SK-N-SH (cell line): ENCODE measurements around the gene ZNF540. TPM values are rescaled to one million over a fixed set of nuclear protein-coding genes. Genes with fewer than 3 reads are reported as not detected.

Source experiments
- CTCF ChIA-PET: fragments of 300-600, 350-600 bp; formaldehyde crosslinking; extraction: SDS; loops from one replicate; lab custom pipeline; 2021; lab: Yijun Ruan, JAX
- POLR2A ChIA-PET: fragments of 350-600 bp; sonication (Branson Sonifier 250); formaldehyde crosslinking; extraction: SDS; loops from one replicate; lab custom pipeline; 2020; ENCODE audit warnings: antibody characterized with exemption, inconsistent platforms; lab: Yijun Ruan, JAX
- DNase-seq: peaks from one replicate; pipeline ENCODE4 v3.0.0; 2012
- H2AFZ ChIP-seq: fragments of 200-600 bp; sonication (generic); 2 replicates; pipeline ENCODE4 v1.8.1; 2016; ENCODE audit warnings: antibody characterized with exemption, mild to moderate bottlenecking, low read depth
- H3F3A ChIP-seq: fragments of 200-600 bp; sonication (generic); replicated peaks from 2 replicates; pipeline ENCODE3; 2016; ENCODE audit warnings: antibody characterized with exemption, mild to moderate bottlenecking; ENCODE audit not compliant: insufficient read depth
- H3K27ac ChIP-seq, 2 experiments: fragments of 200-500 bp in 1 of 2; fragments of 200-600 bp in 1 of 2; sonication (Bioruptor generic) in 1 of 2; sonication (generic), shearing (Covaris generic) in 1 of 2; 2 replicates each; pipeline versions ENCODE4 v1.5.1 to v1.6.1; 2014 to 2016; ENCODE audit warnings: low read depth in 2 of 2, inconsistent platforms in 1 of 2, low read length in 1 of 2, mild to moderate bottlenecking in 1 of 2, mixed read lengths in 1 of 2
- H3K27me3 ChIP-seq: fragments of 200-600 bp; sonication (generic), shearing (Covaris generic); 2 replicates; pipeline ENCODE4 v1.6.1; 2016; ENCODE audit warnings: mixed run types; ENCODE audit not compliant: insufficient read depth
- H3K36me3 ChIP-seq, 2 experiments: fragments of 200-500 bp in 1 of 2; fragments of 200-600 bp in 1 of 2; sonication (Bioruptor generic) in 1 of 2; sonication (generic) in 1 of 2; replicated peaks in 1 of 2; 2 replicates each; pipeline versions ENCODE3 to v1.5.1; 2014 to 2016; ENCODE audit warnings: low read length in 1 of 2, mild to moderate bottlenecking in 1 of 2; ENCODE audit not compliant: insufficient read depth in 2 of 2, control insufficient read depth in 1 of 2
- H3K4me1 ChIP-seq, 2 experiments: fragments of 200-500 bp in 1 of 2; fragments of 200-600 bp in 1 of 2; sonication (Bioruptor generic) in 1 of 2; sonication (generic), shearing (Covaris generic) in 1 of 2; 2 replicates each; pipeline versions ENCODE4 v1.5.1 to v1.6.1; 2014 to 2016; ENCODE audit warnings: low read depth in 1 of 2, low read length in 1 of 2, mixed run types in 1 of 2; ENCODE audit not compliant: insufficient read depth in 2 of 2, control insufficient read depth in 1 of 2
- H3K4me2 ChIP-seq: fragments of 200-600 bp; sonication (generic), shearing (Covaris generic); 2 replicates; pipeline ENCODE4 v1.6.1; 2017; ENCODE audit warnings: mixed run types
- H3K4me3 ChIP-seq, 2 experiments: fragments of 200-500 bp in 1 of 2; fragments of 200-600 bp in 1 of 2; sonication (Bioruptor generic) in 1 of 2; sonication (generic), shearing (Covaris generic) in 1 of 2; 2 replicates each; pipeline versions ENCODE4 v1.5.1 to v1.8.1; 2014 to 2016; ENCODE audit warnings: low read depth in 2 of 2, inconsistent platforms in 1 of 2, low read length in 1 of 2, mild to moderate bottlenecking in 1 of 2, mixed read lengths in 1 of 2, moderate library complexity in 1 of 2
- H3K79me2 ChIP-seq: fragments of 200-600 bp; sonication (generic); 2 replicates; pipeline ENCODE4 v1.8.1; 2017; ENCODE audit warnings: mild to moderate bottlenecking; ENCODE audit not compliant: insufficient read depth
- H3K9ac ChIP-seq: fragments of 200-600 bp; sonication (generic); 2 replicates; pipeline ENCODE4 v1.6.1; 2017; ENCODE audit warnings: mixed run types
- H3K9me2 ChIP-seq: fragments of 200-600 bp; sonication (generic); 2 replicates; pipeline ENCODE4 v1.6.1; 2017; ENCODE audit warnings: mixed run types
- H3K9me3 ChIP-seq: fragments of 200-600 bp; sonication (generic); 2 replicates; pipeline ENCODE4 v1.6.1; 2017; ENCODE audit warnings: mixed run types, mild to moderate bottlenecking, moderate library complexity
- H4K20me1 ChIP-seq: fragments of 200-600 bp; sonication (generic); 2 replicates; pipeline ENCODE4 v1.6.1; 2017; ENCODE audit warnings: mild to moderate bottlenecking, mixed run types; ENCODE audit not compliant: insufficient read depth
- CHD2 ChIP-seq: fragments of 150-350 bp; IDR thresholded peaks from 2 replicates; pipeline ENCODE4 v1.6.1; 2018; ENCODE audit warnings: low read length; ENCODE audit not compliant: partially characterized antibody
- ELF1 ChIP-seq: IDR thresholded peaks from 2 replicates; pipeline ENCODE4 v1.4.0; 2012
- EZH2phosphoT487 ChIP-seq: fragments of 200-600 bp; sonication (generic); IDR thresholded peaks from 2 replicates; pipeline ENCODE4 v1.6.1; 2017; ENCODE audit warnings: low read depth, mixed run types, mild to moderate bottlenecking, antibody characterized with exemption, moderate library complexity, borderline replicate concordance
- FOSL2 ChIP-seq: IDR thresholded peaks from 2 replicates; pipeline ENCODE4 v1.4.0; 2012; ENCODE audit warnings: low read depth, mild to moderate bottlenecking, moderate library complexity, borderline replicate concordance
- MEF2A ChIP-seq: IDR thresholded peaks from 2 replicates; pipeline ENCODE4 v1.4.0; 2012; ENCODE audit warnings: low read depth, borderline replicate concordance
- NRF1 ChIP-seq: IDR thresholded peaks from 2 replicates; pipeline ENCODE4 v1.6.1; 2012; ENCODE audit warnings: low read depth, mild to moderate bottlenecking, low read length
- RAD21 ChIP-seq: IDR thresholded peaks from 2 replicates; pipeline ENCODE4 v1.6.1; 2012; ENCODE audit warnings: mild to moderate bottlenecking, low read length
- SIN3A ChIP-seq: IDR thresholded peaks from 2 replicates; pipeline ENCODE4 v1.6.1; 2012; ENCODE audit warnings: low read depth, mild to moderate bottlenecking, low read length, moderate library complexity, borderline replicate concordance
- TAF1 ChIP-seq: IDR thresholded peaks from 2 replicates; pipeline ENCODE4 v1.6.1; 2012; ENCODE audit warnings: low read depth, mild to moderate bottlenecking, low read length, moderate library complexity, borderline replicate concordance
- WGBS: methylation state at CpG from one replicate; pipeline ENCODE4 v1.1.6; 2017; ENCODE audit warnings: low lambda C conversion rate; 5-methylcytosine and 5-hydroxymethylcytosine counted together
- polyA plus RNA-seq, 3 experiments: library from polyadenylated mRNA; depleted of rRNA; stranded (reverse); fragments of >200 nt; gene quantifications; 2 replicates each; pipeline ENCODE4 v1.2.3, GENCODE V29; 2012
- TF ChIP-seq, protein P1 (sequence below): fragments of 150-350 bp; IDR thresholded peaks from 2 replicates; pipeline ENCODE4 v1.6.1; 2016; ENCODE audit warnings: mild to moderate bottlenecking, low read depth, low read length
- TF ChIP-seq, protein P2 (sequence below): fragments of 200-600 bp; sonication (generic); IDR thresholded peaks from 2 replicates; pipeline ENCODE4 v1.6.1; 2017; ENCODE audit warnings: antibody characterized with exemption, mild to moderate bottlenecking, moderate library complexity
- TF ChIP-seq, protein P3 (sequence below): IDR thresholded peaks from 2 replicates; pipeline ENCODE4 v1.4.0; 2012; ENCODE audit warnings: low read depth

Gene ZNF540
- polyA plus RNA-seq, 1 of the 3 experiments (the other 2 are of a cell fraction), result 0.08 TPM

DNA sequence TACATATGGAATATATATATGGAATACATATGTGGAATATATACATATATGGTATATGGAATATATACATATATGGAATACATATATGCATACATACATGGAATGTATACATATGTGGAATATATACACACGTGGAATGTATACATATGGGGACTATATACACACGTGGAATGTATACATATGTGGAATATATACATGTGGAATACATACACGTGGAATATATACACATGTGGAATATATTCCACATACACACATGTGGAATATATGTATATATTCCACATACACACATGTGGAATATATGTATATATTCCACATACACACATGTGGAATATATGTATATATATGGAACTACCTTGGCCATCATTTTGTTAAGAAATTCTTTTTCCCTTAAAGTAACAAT is 31.2 kb upstream of the ZNF540 start:
- H3K79me2 ChIP-seq, result no peaks in the 10 kb centered on the region
- H3F3A ChIP-seq, result peaks cover 2% of the 10 kb centered on the region
- no peaks in the 10 kb centered on the region for H3K4me1 ChIP-seq
- H3K4me3 ChIP-seq, result no peak overlapping the region
- H4K20me1 ChIP-seq, result no peaks in the 10 kb centered on the region
- H3K27me3 ChIP-seq, result no peaks in the 10 kb centered on the region
- H3K9ac ChIP-seq, result no peak overlapping the region
- 44% methylated on average over 3 of the region's 3 CpGs for WGBS
- no peak overlapping the region for H2AFZ ChIP-seq
- CTCF ChIA-PET, result no interaction called here
- no peak overlapping the region for H3K4me2 ChIP-seq
- POLR2A ChIA-PET, result no interaction called here
- no peak for TF ChIP-seq NRF1
- no peak for DNase-seq
- H3K9me3 ChIP-seq, result peaks cover 70% of the 10 kb centered on the region
- no peak overlapping the region for H3K27ac ChIP-seq
- H3K9me2 ChIP-seq, result no peaks in the 10 kb centered on the region
- peaks cover 23 to 37% of the 10 kb centered on the region in 2 experiments for H3K36me3 ChIP-seq

DNA sequence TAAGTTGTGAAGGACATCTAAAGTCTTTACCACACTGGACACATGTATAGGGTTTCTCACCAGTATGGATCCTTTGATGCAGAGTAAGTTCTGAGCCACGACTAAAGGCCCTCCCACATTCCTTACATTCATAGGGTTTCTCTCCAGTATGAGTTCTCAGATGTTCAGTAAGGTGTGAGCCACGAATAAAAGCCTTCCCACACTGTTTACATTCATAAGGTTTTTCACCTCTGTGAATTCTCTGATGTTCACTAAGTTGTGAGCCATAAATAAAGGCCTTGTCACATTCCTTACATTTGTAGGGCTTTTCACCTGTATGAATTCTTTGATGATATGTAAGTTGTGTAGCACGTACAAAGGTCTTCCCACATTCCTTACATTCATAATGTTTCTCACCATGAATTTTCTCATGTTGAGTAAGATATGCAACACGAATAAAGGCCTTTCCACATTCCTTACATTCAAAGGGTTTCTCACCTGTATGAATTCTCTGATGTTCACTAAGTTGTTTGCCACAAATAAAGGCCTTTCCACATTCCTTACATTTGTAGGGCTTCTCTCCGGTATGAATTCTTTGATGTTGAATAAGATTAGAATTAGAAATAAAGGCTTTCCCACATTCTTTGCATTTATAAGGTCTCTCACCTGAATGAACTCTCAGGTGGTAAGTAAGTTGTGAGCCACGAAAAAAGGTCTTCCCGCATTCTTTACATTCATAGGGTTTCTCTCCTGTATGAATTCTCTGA is 29.9 kb upstream of the ZNF540 start:
- WGBS, result 61% methylated on average over 7 of the region's 7 CpGs
- DNase-seq, result no peak
- CTCF ChIA-PET, result no interaction called here
- Histone ChIP-seq H3F3A (peaks cover 2% of the 10 kb centered on the region), H3K4me3 (no peak overlapping the region; a peak in 1 of 4 replicates), H3K4me1 (no peaks in the 10 kb centered on the region), H3K36me3 (peaks cover 25 to 34% of the 10 kb centered on the region in 2 experiments), H3K27ac (no peak overlapping the region), H4K20me1 (no peaks in the 10 kb centered on the region), H3K9ac (no peak overlapping the region), H3K9me2 (no peaks in the 10 kb centered on the region), H2AFZ (no peak overlapping the region), H3K79me2 (no peaks in the 10 kb centered on the region), H3K9me3 (peaks cover 62% of the 10 kb centered on the region), H3K27me3 (no peaks in the 10 kb centered on the region), H3K4me2 (no peak overlapping the region)
- POLR2A ChIA-PET, result no interaction called here
- TF ChIP-seq SIN3A, result no peak
- TF ChIP-seq TAF1, result no peak
- no peak for TF ChIP-seq MEF2A
- TF ChIP-seq FOSL2, result no peak
- TF ChIP-seq, protein P1, sequence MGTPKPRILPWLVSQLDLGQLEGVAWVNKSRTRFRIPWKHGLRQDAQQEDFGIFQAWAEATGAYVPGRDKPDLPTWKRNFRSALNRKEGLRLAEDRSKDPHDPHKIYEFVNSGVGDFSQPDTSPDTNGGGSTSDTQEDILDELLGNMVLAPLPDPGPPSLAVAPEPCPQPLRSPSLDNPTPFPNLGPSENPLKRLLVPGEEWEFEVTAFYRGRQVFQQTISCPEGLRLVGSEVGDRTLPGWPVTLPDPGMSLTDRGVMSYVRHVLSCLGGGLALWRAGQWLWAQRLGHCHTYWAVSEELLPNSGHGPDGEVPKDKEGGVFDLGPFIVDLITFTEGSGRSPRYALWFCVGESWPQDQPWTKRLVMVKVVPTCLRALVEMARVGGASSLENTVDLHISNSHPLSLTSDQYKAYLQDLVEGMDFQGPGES, result no peak
- TF ChIP-seq CHD2, result no peak
- TF ChIP-seq, protein P2, sequence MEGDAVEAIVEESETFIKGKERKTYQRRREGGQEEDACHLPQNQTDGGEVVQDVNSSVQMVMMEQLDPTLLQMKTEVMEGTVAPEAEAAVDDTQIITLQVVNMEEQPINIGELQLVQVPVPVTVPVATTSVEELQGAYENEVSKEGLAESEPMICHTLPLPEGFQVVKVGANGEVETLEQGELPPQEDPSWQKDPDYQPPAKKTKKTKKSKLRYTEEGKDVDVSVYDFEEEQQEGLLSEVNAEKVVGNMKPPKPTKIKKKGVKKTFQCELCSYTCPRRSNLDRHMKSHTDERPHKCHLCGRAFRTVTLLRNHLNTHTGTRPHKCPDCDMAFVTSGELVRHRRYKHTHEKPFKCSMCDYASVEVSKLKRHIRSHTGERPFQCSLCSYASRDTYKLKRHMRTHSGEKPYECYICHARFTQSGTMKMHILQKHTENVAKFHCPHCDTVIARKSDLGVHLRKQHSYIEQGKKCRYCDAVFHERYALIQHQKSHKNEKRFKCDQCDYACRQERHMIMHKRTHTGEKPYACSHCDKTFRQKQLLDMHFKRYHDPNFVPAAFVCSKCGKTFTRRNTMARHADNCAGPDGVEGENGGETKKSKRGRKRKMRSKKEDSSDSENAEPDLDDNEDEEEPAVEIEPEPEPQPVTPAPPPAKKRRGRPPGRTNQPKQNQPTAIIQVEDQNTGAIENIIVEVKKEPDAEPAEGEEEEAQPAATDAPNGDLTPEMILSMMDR, result no peak
- no peak for TF ChIP-seq RAD21
- TF ChIP-seq ELF1, result no peak
- TF ChIP-seq EZH2phosphoT487, result no peak
- TF ChIP-seq, protein P3, sequence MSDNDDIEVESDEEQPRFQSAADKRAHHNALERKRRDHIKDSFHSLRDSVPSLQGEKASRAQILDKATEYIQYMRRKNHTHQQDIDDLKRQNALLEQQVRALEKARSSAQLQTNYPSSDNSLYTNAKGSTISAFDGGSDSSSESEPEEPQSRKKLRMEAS, result no peak
